Muscle of back (tissue), 11 donors: ENCODE measurements around the gene EPC1. TPM values are rescaled to one million over a fixed set of nuclear protein-coding genes. Genes with fewer than 3 reads are reported as not detected.
"Not testable (repeated sequence)": the region's sequence is repeated elsewhere in the genome, so short reads cannot be mapped to it uniquely, and the experiment has no call there.

Experiments used
- DNase-seq, 3 donors: peaks; one replicate each; pipeline versions ENCODE4 v3.0.0 to v3.0.0-alpha.2; 2013
- polyA plus RNA-seq, 10 donors: library from polyadenylated mRNA; unstranded; fragments of 120-200 nt; gene quantifications; one replicate each; pipeline ENCODE4 v1.2.1, GENCODE V29; 2013; ENCODE audit not compliant: insufficient read length in 10 of 10

The EPC1 gene
- polyA plus RNA-seq, 10 donors, result 31.9 to 54.2 (median 44.1) TPM

GRCh38 chr10:32373496-32373895 is 26.5 kb upstream of the EPC1 start:
- no peak for DNase-seq

GRCh38 chr10:32373031-32373430 is 26.1 kb upstream of the EPC1 start:
- no peak for DNase-seq

GRCh38 chr10:32372000-32372875 is 25.3 kb upstream of the EPC1 start:
- no peak for DNase-seq

GRCh38 chr10:32371101-32371500 is 24.1 kb upstream of the EPC1 start:
- no peak for DNase-seq

- peak; percentile 64 to 84 (median 77) for DNase-seq
Measured at GRCh38 chr10:32367793-32368453, 21.0 kb upstream of the EPC1 start.

- no peak for DNase-seq
Measured at GRCh38 chr10:32366588-32366987, 19.6 kb upstream of the EPC1 start.

GRCh38 chr10:32366111-32366510 is 19.2 kb upstream of the EPC1 start:
- DNase-seq, result no peak

- not testable (repeated sequence) for DNase-seq
Measured at GRCh38 chr10:32365404-32365803, 18.4 kb upstream of the EPC1 start.

GRCh38 chr10:32362571-32362970 is 15.6 kb upstream of the EPC1 start:
- no peak for DNase-seq

- no peak for DNase-seq
Measured at GRCh38 chr10:32360884-32361283, 13.9 kb upstream of the EPC1 start.

- DNase-seq, result no peak
Measured at GRCh38 chr10:32360241-32360640, 13.3 kb upstream of the EPC1 start.

- no peak for DNase-seq
Measured at GRCh38 chr10:32357056-32357735, 10.2 kb upstream of the EPC1 start.

GRCh38 chr10:32354690-32355089 is 7.7 kb upstream of the EPC1 start:
- not testable (repeated sequence) for DNase-seq

GRCh38 chr10:32350811-32351350 is 3.9 kb upstream of the EPC1 start:
- DNase-seq, result peak in 1 of 3 donors; percentile 37

GRCh38 chr10:32349968-32350738 is 3.2 kb upstream of the EPC1 start:
- DNase-seq, result no peak

GRCh38 chr10:32349199-32349585 is 2.2 kb upstream of the EPC1 start:
- no peak for DNase-seq

- DNase-seq, result no peak
Measured at GRCh38 chr10:32348297-32349198, 1.6 kb upstream of the EPC1 start.

- DNase-seq, result no peak
Measured at GRCh38 chr10:32347363-32348022, 535 bp upstream of the EPC1 start.

- peak; percentile 96 to 99 (median 97) for DNase-seq
Measured at GRCh38 chr10:32346134-32346550, 816 bp downstream of the EPC1 start.

- no peak for DNase-seq
Measured at GRCh38 chr10:32341596-32341995, 5.4 kb downstream of the EPC1 start.
